ENCODE data around the gene HSF5.

Gene HSF5, protein sequence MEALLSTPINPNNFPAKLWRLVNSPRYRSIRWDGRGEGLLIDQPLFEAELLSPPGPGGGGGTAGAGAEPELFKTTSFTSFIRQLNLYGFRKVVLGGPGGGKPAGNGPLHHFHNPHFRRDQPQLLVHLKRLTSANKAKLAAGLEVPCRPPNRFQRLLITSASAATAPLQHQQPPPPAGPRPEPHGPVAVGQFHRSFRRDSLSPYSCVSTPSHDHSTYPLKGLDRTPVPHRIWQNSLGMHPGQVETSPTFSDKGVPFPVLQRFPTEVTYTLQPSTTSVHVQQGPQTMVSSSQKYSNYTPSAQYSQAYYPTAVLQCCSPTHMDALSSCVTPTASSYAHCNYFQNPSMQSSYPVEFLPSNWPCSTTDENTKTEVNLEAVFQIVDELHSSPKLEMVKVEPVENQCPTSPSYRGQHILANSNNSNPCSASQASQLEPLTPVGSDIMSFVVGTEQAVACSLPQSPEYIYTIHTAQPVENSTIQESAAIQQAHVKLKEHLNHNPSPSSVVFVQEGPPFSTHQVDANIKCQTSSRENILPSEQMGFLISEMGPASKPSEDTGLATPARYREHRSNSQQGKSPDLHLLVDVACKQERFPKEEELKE

DNA sequence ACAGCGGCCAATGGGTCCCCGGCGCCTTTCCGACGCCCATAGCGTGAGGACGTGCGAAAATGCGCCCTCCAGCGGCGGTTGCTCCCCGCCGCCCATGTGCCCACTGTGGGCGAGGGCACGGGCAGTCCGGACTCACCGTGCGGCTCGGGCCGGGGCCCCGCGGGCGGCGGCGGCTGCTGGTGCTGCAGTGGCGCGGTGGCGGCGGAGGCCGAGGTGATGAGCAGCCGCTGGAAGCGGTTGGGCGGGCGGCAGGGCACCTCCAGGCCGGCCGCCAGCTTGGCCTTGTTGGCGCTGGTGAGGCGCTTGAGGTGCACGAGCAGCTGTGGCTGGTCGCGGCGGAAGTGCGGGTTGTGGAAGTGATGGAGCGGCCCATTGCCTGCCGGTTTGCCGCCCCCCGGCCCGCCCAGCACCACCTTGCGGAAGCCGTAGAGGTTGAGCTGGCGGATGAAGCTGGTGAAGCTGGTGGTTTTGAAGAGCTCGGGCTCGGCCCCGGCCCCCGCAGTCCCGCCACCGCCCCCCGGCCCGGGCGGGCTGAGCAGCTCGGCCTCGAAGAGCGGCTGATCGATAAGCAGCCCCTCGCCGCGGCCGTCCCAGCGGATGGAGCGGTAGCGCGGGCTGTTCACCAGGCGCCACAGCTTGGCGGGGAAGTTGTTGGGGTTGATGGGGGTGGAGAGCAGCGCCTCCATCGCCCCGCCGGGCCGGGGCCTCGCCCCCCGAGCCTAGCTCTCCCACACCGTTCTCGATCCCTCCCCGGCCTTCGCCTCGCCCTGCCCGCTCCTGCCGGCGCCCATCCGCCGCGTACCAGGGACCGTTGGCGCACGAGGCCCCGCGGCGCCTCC, at the start of gene HSF5:
HSF5 (minus strand) TSS at position 820 of the 839 bp plus-strand sequence; CDS start at position 686, 134 bp downstream.
- H3K79me2 ChIP-seq (ENCODE audit: low read length), result no peaks in the 10 kb centered on the region
- TF ChIP-seq, protein P1, sequence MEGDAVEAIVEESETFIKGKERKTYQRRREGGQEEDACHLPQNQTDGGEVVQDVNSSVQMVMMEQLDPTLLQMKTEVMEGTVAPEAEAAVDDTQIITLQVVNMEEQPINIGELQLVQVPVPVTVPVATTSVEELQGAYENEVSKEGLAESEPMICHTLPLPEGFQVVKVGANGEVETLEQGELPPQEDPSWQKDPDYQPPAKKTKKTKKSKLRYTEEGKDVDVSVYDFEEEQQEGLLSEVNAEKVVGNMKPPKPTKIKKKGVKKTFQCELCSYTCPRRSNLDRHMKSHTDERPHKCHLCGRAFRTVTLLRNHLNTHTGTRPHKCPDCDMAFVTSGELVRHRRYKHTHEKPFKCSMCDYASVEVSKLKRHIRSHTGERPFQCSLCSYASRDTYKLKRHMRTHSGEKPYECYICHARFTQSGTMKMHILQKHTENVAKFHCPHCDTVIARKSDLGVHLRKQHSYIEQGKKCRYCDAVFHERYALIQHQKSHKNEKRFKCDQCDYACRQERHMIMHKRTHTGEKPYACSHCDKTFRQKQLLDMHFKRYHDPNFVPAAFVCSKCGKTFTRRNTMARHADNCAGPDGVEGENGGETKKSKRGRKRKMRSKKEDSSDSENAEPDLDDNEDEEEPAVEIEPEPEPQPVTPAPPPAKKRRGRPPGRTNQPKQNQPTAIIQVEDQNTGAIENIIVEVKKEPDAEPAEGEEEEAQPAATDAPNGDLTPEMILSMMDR (IDR thresholded peaks at IDR 0.05; ENCODE audit: low read length), result no peak
- TF ChIP-seq EZH2 (optimal IDR thresholded peaks at IDR 0.05; ENCODE audit: low read depth, low read length) (no peak), EZH2phosphoT487 (IDR thresholded peaks at IDR 0.05; ENCODE audit: low read length) (no peak)
- no peak for DNase-seq
- no peak within 1 kb of the TSS for H3K4me3 ChIP-seq (ENCODE audit: low read length)
- no peaks in the 10 kb centered on the region for H3K4me1 ChIP-seq (ENCODE audit: low read length)
- no peak within 1 kb of the TSS for H3K27ac ChIP-seq (ENCODE audit: low read length)
- H3K9me3 ChIP-seq (replicated peaks; ENCODE audit: insufficient read depth, low read length), result no peaks in the 10 kb centered on the region
- no peak within 1 kb of the TSS for H3K4me2 ChIP-seq (ENCODE audit: low read depth, low read length)
- no peak within 1 kb of the TSS for H2AFZ ChIP-seq (ENCODE audit: low read length)
- no peaks in the 10 kb centered on the region for H4K20me1 ChIP-seq (ENCODE audit: insufficient read depth, low read length)
- no peaks in the 10 kb centered on the region for H3K27me3 ChIP-seq (replicated peaks; ENCODE audit: insufficient read depth, low read length)
- H3K9ac ChIP-seq (ENCODE audit: low read length), result no peak within 1 kb of the TSS
- H3K36me3 ChIP-seq (replicated peaks; ENCODE audit: insufficient read depth, low read length), result peaks cover 6% of the 10 kb centered on the region; the same call in 1 of the 2 replicates
- H3F3A ChIP-seq (ENCODE audit: insufficient read depth, low read length), result no peaks in the 10 kb centered on the region
- H3K9me2 ChIP-seq (replicated peaks; ENCODE audit: insufficient read depth, low read length), result no peaks in the 10 kb centered on the region

DNA sequence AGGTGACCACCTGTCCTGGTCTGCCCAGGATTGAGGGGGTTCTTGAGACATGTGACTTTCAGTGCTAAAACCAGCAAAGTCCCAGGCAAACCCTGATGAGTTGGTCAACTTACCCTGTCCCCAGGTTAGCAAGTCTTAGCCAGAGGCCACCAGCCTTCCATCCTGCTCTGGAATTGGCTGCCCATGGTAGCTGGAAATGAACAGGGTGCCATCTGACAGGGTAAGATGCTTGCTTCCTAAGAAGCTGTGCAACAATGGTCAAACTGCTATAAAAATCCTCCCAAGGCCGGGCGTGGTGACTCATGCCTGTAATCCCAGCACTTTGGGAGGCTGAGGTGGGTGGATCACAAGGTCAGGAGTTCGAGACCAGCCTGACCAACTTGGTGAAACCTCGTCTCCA, 49.1 kb upstream of the HSF5 start:
- Histone ChIP-seq H3K4me3 (ENCODE audit: low read length) (no peak overlapping the region), H3K4me1 (ENCODE audit: low read length) (no peaks in the 10 kb centered on the region), H3K4me2 (ENCODE audit: low read depth, low read length) (no peak overlapping the region), H4K20me1 (ENCODE audit: insufficient read depth, low read length) (no peaks in the 10 kb centered on the region), H3K9me3 (replicated peaks; ENCODE audit: insufficient read depth, low read length) (no peaks in the 10 kb centered on the region), H3K79me2 (ENCODE audit: low read length) (no peaks in the 10 kb centered on the region), H2AFZ (ENCODE audit: low read length) (no peak overlapping the region), H3K9ac (ENCODE audit: low read length) (no peak overlapping the region), H3K9me2 (replicated peaks; ENCODE audit: insufficient read depth, low read length) (no peaks in the 10 kb centered on the region), H3K36me3 (replicated peaks; ENCODE audit: insufficient read depth, low read length) (no peaks in the 10 kb centered on the region), H3K27me3 (replicated peaks; ENCODE audit: insufficient read depth, low read length) (peaks cover 11% of the 10 kb centered on the region; the same call in 1 of the 2 replicates), H3F3A (ENCODE audit: insufficient read depth, low read length) (no peaks in the 10 kb centered on the region), H3K27ac (ENCODE audit: low read length) (no peak overlapping the region)
- no peak for TF ChIP-seq EZH2phosphoT487 (IDR thresholded peaks at IDR 0.05; ENCODE audit: low read length)
- DNase-seq, result no peak

- Histone ChIP-seq H3K4me2 (ENCODE audit: low read depth, low read length) (no peak overlapping the region), H4K20me1 (ENCODE audit: insufficient read depth, low read length) (no peaks in the 10 kb centered on the region), H3K27ac (ENCODE audit: low read length) (no peak overlapping the region), H3K9ac (ENCODE audit: low read length) (no peak overlapping the region), H2AFZ (ENCODE audit: low read length) (no peak overlapping the region), H3K9me2 (replicated peaks; ENCODE audit: insufficient read depth, low read length) (no peaks in the 10 kb centered on the region), H3K4me1 (ENCODE audit: low read length) (no peaks in the 10 kb centered on the region), H3K27me3 (replicated peaks; ENCODE audit: insufficient read depth, low read length) (peaks cover 11% of the 10 kb centered on the region), H3K36me3 (replicated peaks; ENCODE audit: insufficient read depth, low read length) (no peaks in the 10 kb centered on the region), H3K4me3 (ENCODE audit: low read length) (no peak overlapping the region), H3K9me3 (replicated peaks; ENCODE audit: insufficient read depth, low read length) (no peaks in the 10 kb centered on the region), H3K79me2 (ENCODE audit: low read length) (no peaks in the 10 kb centered on the region), H3F3A (ENCODE audit: insufficient read depth, low read length) (no peaks in the 10 kb centered on the region)
- no peak for DNase-seq
- TF ChIP-seq, protein P1 (IDR thresholded peaks at IDR 0.05; ENCODE audit: low read length), result no peak
- TF ChIP-seq EZH2phosphoT487 (IDR thresholded peaks at IDR 0.05; ENCODE audit: low read length), result no peak
- TF ChIP-seq EZH2 (optimal IDR thresholded peaks at IDR 0.05; ENCODE audit: low read depth, low read length), result no peak
Observed at GRCh38 chr17:58536542-58536941, 48.3 kb upstream of the HSF5 start.

Data from MM.1S (cell line).